HG03108 (cell line): Measurements from ENCODE around the gene SYNJ2.

Experiments
- ATAC-seq: cut with Tn5 transposase; IDR thresholded peaks from one replicate; pipeline ENCODE4 v1.9.1; 2021; ENCODE audit warnings: moderate library complexity; ENCODE audit not compliant: unreplicated experiment

SYNJ2 gene

GRCh38 chr6:158010591-158011477, 29.2 kb downstream of the SYNJ2 start:
- no peak for ATAC-seq

GRCh38 chr6:158011478-158011920, 29.8 kb downstream of the SYNJ2 start:
- ATAC-seq: no peak

GRCh38 chr6:158011980-158012566, 30.4 kb downstream of the SYNJ2 start:
- no peak for ATAC-seq

GRCh38 chr6:158013904-158014504, 32.3 kb downstream of the SYNJ2 start:
- ATAC-seq: no peak

- no peak for ATAC-seq
Measured at GRCh38 chr6:158014505-158015187, 33.0 kb downstream of the SYNJ2 start.

GRCh38 chr6:158015188-158015506, 33.5 kb downstream of the SYNJ2 start:
- no peak for ATAC-seq

GRCh38 chr6:158016571-158017383, 35.1 kb downstream of the SYNJ2 start:
- ATAC-seq: no peak

GRCh38 chr6:158017621-158018040, 36.0 kb downstream of the SYNJ2 start:
- no peak for ATAC-seq

- no peak for ATAC-seq
Measured at GRCh38 chr6:158018041-158018771, 36.5 kb downstream of the SYNJ2 start.

GRCh38 chr6:158018851-158019361, 37.2 kb downstream of the SYNJ2 start:
- ATAC-seq: no peak

GRCh38 chr6:158019416-158019815, 37.8 kb downstream of the SYNJ2 start:
- no peak for ATAC-seq

- ATAC-seq: no peak
Measured at GRCh38 chr6:158020272-158020711, 38.6 kb downstream of the SYNJ2 start.

GRCh38 chr6:158020811-158021210, 39.1 kb downstream of the SYNJ2 start:
- no peak for ATAC-seq

GRCh38 chr6:158021376-158021775, 39.7 kb downstream of the SYNJ2 start:
- ATAC-seq: no peak

- ATAC-seq: no peak
Measured at GRCh38 chr6:158021814-158022748, 40.4 kb downstream of the SYNJ2 start.

GRCh38 chr6:158022749-158023596, 41.3 kb downstream of the SYNJ2 start:
- no peak for ATAC-seq

- ATAC-seq: no peak
Measured at GRCh38 chr6:158023597-158023939, 41.9 kb downstream of the SYNJ2 start.
